ENCODE measurements around the gene USP44.

The USP44 gene

GRCh38 chr12:95594136-95594535 lies 42.9 kb upstream of the USP44 start:
- Histone ChIP-seq H3K9me3 (ENCODE audit: control insufficient read depth, insufficient read depth, low read length) (no peaks in the 10 kb centered on the region), H3K4me3 (ENCODE audit: low read length) (no peak overlapping the region), H3K9me2 (replicated peaks; ENCODE audit: control insufficient read depth, low read length) (no peaks in the 10 kb centered on the region), H3K4me2 (ENCODE audit: low read length) (no peak overlapping the region), H4K20me1 (ENCODE audit: control insufficient read depth, insufficient read depth, low read depth, low read length) (no peaks in the 10 kb centered on the region), H3K27me3 (ENCODE audit: control insufficient read depth, low read length) (peaks cover 5% of the 10 kb centered on the region; the same call in 1 of the 2 replicates), H3F3A (ENCODE audit: control insufficient read depth, insufficient read depth) (no peaks in the 10 kb centered on the region), H3K79me2 (ENCODE audit: control insufficient read depth, low read length) (no peaks in the 10 kb centered on the region), H3K27ac (ENCODE audit: low read depth, low read length) (no peak overlapping the region), H3K4me1 (ENCODE audit: control insufficient read depth, low read length) (no peaks in the 10 kb centered on the region; the same call in 1 of the 2 replicates), H3K36me3 (ENCODE audit: control insufficient read depth, low read length) (no peaks in the 10 kb centered on the region)
- no peak for TF ChIP-seq CTCF (IDR thresholded peaks at IDR 0.05; ENCODE audit: low read depth, low read length, poor library complexity, severe bottlenecking)
- TF ChIP-seq EZH2phosphoT487 (IDR thresholded peaks at IDR 0.05; ENCODE audit: borderline replicate concordance, low read length) = no peak

- Histone ChIP-seq H3K79me2 (ENCODE audit: control insufficient read depth, low read length) (no peaks in the 10 kb centered on the region), H3K27ac (ENCODE audit: low read depth, low read length) (no peak overlapping the region), H3K4me2 (ENCODE audit: low read length) (no peak overlapping the region), H3K27me3 (ENCODE audit: control insufficient read depth, low read length) (peaks cover 7% of the 10 kb centered on the region), H3K9me2 (replicated peaks; ENCODE audit: control insufficient read depth, low read length) (no peaks in the 10 kb centered on the region), H4K20me1 (ENCODE audit: control insufficient read depth, insufficient read depth, low read depth, low read length) (no peaks in the 10 kb centered on the region), H3K36me3 (ENCODE audit: control insufficient read depth, low read length) (no peaks in the 10 kb centered on the region), H3F3A (ENCODE audit: control insufficient read depth, insufficient read depth) (no peaks in the 10 kb centered on the region), H3K9me3 (ENCODE audit: control insufficient read depth, insufficient read depth, low read length) (no peaks in the 10 kb centered on the region), H3K4me3 (ENCODE audit: low read length) (no peak overlapping the region), H3K4me1 (ENCODE audit: control insufficient read depth, low read length) (no peaks in the 10 kb centered on the region; the same call in 1 of the 2 replicates)
- no peak for TF ChIP-seq EZH2phosphoT487 (IDR thresholded peaks at IDR 0.05; ENCODE audit: borderline replicate concordance, low read length)
- TF ChIP-seq CTCF (IDR thresholded peaks at IDR 0.05; ENCODE audit: low read depth, low read length, poor library complexity, severe bottlenecking) = no peak
These were observed 42.1 kb upstream of the USP44 start for GRCh38 chr12:95593266-95593871.

GRCh38 chr12:95591731-95592130 lies 40.5 kb upstream of the USP44 start:
- no peaks in the 10 kb centered on the region for H3K9me2 ChIP-seq (replicated peaks; ENCODE audit: control insufficient read depth, low read length)
- H3K4me3 ChIP-seq (ENCODE audit: low read length) = no peak overlapping the region
- no peaks in the 10 kb centered on the region for H3F3A ChIP-seq (ENCODE audit: control insufficient read depth, insufficient read depth)
- H3K27me3 ChIP-seq (ENCODE audit: control insufficient read depth, low read length) = peaks cover 10% of the 10 kb centered on the region
- H3K36me3 ChIP-seq (ENCODE audit: control insufficient read depth, low read length) = no peaks in the 10 kb centered on the region
- TF ChIP-seq EZH2phosphoT487 (IDR thresholded peaks at IDR 0.05; ENCODE audit: borderline replicate concordance, low read length) (no peak), CTCF (IDR thresholded peaks at IDR 0.05; ENCODE audit: low read depth, low read length, poor library complexity, severe bottlenecking) (no peak)
- H3K4me2 ChIP-seq (ENCODE audit: low read length) = no peak overlapping the region
- H3K4me1 ChIP-seq (ENCODE audit: control insufficient read depth, low read length) = no peaks in the 10 kb centered on the region; the same call in 1 of the 2 replicates
- no peaks in the 10 kb centered on the region for H3K79me2 ChIP-seq (ENCODE audit: control insufficient read depth, low read length)
- no peaks in the 10 kb centered on the region for H3K9me3 ChIP-seq (ENCODE audit: control insufficient read depth, insufficient read depth, low read length)
- no peaks in the 10 kb centered on the region for H4K20me1 ChIP-seq (ENCODE audit: control insufficient read depth, insufficient read depth, low read depth, low read length)
- H3K27ac ChIP-seq (ENCODE audit: low read depth, low read length) = no peak overlapping the region
